SK-N-MC (cell line): ENCODE measurements around the gene ATRN.
"Not testable (repeated sequence)": the region's sequence is repeated elsewhere in the genome, so short reads cannot be mapped to it uniquely, and the experiment has no call there.

Experiments used
- DNase-seq: peaks from one replicate; pipeline ENCODE4 v3.0.0-alpha.2; 2011; ENCODE audit warnings: low read depth, low spot score
- H3K27ac ChIP-seq: fragments of 200-600 bp; sonication (generic); 2 replicates; pipeline ENCODE4 v1.5.1; 2016; ENCODE audit warnings: mixed run types
- H3K36me3 ChIP-seq: fragments of 200-600 bp; sonication (generic); 2 replicates; pipeline ENCODE4 v1.6.1; 2017; ENCODE audit warnings: antibody characterized with exemption, low read length, mixed read lengths; ENCODE audit not compliant: insufficient read depth
- H3K4me3 ChIP-seq: fragments of 200-600 bp; sonication (generic); 2 replicates; pipeline ENCODE4 v1.5.1; 2016
- H3K9ac ChIP-seq: fragments of 200-600 bp; sonication (generic); 2 replicates; pipeline ENCODE4 v1.8.0; 2017; ENCODE audit warnings: mixed run types, mixed read lengths; ENCODE audit not compliant: insufficient read length
- H3K9me3 ChIP-seq: fragments of 200-600 bp; sonication (generic); 2 replicates; pipeline ENCODE4 v1.6.1; 2017; ENCODE audit warnings: low read depth, mild to moderate bottlenecking, antibody characterized with exemption, low read length, moderate library complexity, mixed read lengths
- EZH2 ChIP-seq: fragments of 200-600 bp; sonication (generic); IDR thresholded peaks from one replicate; pipeline ENCODE4 v1.6.1; 2017; ENCODE audit warnings: antibody characterized with exemption
- FOXP2 ChIP-seq: optimal IDR thresholded peaks from 2 replicates; pipeline ENCODE3; 2011; ENCODE audit warnings: mild to moderate bottlenecking, moderate library complexity; ENCODE audit not compliant: insufficient read depth; ENCODE audit errors: extremely low read length, control extremely low read depth
- POLR2AphosphoS5 ChIP-seq: IDR thresholded peaks from 2 replicates; pipeline ENCODE4 v1.6.1; 2012; ENCODE audit warnings: mild to moderate bottlenecking, low read depth, low read length, borderline replicate concordance

ATRN gene

DNA sequence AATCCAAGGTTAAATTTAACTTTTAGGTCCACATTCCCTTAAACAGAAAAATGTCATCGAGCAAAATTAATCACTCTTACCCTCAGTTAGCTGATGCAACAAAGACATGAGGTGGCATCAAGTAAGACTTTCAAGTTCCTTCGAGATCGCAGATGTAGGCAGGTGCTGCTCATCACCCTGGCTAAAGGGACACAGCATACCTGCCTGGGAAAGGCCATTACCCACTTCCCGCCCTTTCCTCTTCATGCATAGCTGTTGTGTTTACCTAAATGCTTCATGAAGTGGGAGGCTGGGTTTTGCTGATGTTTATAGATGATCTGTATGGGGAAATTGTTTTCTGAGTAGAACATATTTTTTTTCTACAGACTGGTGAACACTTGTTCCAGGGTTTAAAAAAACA, 124.7 kb downstream of the ATRN start:
- Histone ChIP-seq H3K9ac (no peak overlapping the region), H3K9me3 (no peaks in the 10 kb centered on the region), H3K36me3 (peaks cover 26% of the 10 kb centered on the region), H3K4me3 (no peak overlapping the region), H3K27ac (no peak overlapping the region)
- DNase-seq = no peak
- no peak for TF ChIP-seq EZH2
- no peak for TF ChIP-seq POLR2AphosphoS5
- no peak for TF ChIP-seq FOXP2

DNA sequence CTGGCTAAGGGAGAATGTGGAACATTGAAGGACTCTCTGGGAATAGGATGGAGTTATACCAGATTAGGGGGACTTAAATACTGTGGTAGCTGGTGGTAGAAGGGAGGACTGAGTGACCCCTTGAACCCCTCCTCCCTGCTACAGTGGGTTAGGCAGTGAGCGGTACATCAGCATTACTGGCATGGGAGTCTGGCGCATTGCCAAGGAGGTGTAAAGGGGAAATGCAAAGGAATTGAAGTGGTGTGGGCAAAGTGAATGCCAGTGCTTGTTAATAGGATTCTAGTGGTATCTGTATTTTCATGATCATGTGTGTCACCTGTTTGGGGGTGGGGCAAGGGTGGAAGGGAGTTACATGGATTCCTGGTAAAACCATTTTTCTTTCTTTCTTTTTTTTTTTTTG, 132.3 kb downstream of the ATRN start:
- Histone ChIP-seq H3K9me3 (no peaks in the 10 kb centered on the region), H3K36me3 (peaks cover 23% of the 10 kb centered on the region), H3K27ac (no peak overlapping the region), H3K9ac (no peak overlapping the region), H3K4me3 (no peak overlapping the region)
- TF ChIP-seq FOXP2 (no peak), EZH2 (no peak), POLR2AphosphoS5 (no peak)
- no peak for DNase-seq

DNA sequence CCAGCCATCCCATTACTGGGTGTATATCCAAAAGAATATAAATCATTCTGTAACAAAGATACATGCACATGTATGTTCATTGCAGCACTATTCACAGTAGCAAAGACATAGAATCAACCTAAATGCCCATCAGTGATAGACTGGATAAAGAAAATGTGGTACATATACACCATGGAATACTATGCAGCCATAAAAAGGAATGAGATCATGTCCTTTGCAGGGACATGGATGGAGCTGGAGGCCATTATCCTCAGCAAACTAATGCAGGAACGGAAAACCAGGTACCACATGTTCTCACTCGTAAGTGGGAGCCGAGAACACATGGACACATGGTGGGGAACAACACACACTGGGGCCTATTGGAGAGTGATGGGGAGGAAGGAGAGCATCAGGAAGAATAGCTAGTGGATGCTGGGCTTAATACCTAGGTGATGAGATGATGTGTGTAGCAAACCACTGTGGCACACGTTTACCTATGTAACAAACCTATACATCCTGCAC, 134.6 kb downstream of the ATRN start:
- not testable (repeated sequence) for H3K4me3 ChIP-seq, H3K9ac ChIP-seq, H3K27ac ChIP-seq, DNase-seq, H3K9me3 ChIP-seq
- peaks cover 11% of the 10 kb centered on the region; the same call in 1 of the 2 replicates for H3K36me3 ChIP-seq

DNA sequence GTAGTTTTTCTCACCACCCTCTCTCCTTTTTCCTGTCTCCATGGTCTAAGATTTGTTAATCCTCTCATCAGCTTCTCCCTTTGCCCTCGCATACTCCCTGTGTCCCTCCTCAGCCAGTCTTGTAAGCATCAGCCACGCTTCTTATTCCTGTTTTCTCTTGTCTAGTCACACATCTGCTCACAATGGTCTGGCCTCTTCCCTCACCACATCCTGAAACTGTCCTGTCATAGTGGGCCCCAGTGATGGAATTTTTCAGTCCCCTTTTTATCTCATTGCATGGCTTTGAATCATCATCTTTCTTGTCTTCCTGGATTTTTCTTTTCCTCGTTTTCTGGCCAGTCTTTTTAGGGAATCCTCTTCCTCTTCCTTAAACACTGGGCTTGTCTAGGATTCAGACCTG, 135.2 kb downstream of the ATRN start:
- peaks cover 10% of the 10 kb centered on the region; the same call in 1 of the 2 replicates for H3K36me3 ChIP-seq
- DNase-seq = no peak

DNA sequence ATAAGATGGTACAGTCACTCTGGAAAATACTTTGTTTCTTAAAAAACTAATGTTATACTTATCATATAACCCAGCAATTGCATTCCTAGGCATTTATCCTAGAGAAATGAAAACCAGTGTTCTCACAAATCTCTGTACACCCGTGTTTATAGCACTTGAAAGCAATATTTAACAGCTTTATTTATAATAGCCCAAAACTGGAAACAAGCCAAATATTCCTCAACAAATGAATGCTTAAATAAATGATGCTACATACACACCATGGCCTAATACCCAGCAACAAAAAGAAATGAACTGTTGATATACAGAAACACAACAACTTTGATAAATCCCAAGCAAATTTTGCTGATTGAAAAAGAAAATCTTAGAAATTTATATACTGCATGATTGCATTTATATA, 141.1 kb downstream of the ATRN start:
- Histone ChIP-seq H3K36me3 (no peaks in the 10 kb centered on the region), H3K4me3 (no peak overlapping the region), H3K27ac (peak overlapping the region; percentile 96; the same call in 1 of the 2 replicates), H3K9me3 (no peaks in the 10 kb centered on the region), H3K9ac (no peak overlapping the region)
- no peak for DNase-seq
- TF ChIP-seq FOXP2 (no peak), EZH2 (no peak), POLR2AphosphoS5 (no peak)

More for the DNA sequence above, 135.2 kb downstream of the ATRN start:
- Histone ChIP-seq H3K4me3 (no peak overlapping the region), H3K9me3 (no peaks in the 10 kb centered on the region), H3K9ac (no peak overlapping the region), H3K27ac (no peak overlapping the region)
- TF ChIP-seq POLR2AphosphoS5 (no peak), EZH2 (no peak)

DNA sequence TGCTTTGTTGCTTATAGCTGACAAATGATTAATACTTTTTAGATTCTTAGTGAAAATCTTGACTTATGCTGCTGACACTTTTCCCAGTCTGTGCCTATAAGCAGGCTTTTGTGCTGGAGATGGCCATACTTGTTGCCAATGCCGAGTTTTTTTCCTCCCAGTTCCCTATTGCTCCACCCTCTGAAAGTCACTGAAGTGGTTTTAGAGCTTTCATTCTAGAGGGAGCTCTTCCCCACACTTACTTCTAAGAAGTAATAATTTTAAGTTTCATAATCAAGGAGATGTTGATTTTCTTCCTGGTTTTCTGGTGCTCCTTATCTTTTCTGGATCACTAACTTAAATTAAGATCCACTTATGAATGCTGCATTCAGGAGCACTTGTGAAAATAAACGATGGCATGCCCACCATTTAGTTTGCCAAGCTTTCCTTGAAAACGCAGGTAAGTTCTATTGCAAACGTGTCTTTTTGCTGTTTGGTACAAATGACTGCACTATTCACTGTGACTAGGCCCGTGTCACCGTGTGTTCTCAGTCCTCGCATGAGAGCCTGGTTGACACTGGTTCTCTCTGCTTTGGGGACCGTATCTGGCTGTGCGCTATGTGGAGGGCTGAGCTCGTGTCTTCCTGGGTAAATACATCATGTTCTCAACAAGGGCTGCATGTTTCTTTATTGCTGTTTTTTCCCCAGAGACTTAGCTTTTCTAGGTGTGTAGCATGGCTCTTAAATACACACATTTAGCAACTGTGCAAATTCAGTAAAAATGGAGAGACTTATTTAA, 142.2 kb downstream of the ATRN start:
- peak overlapping the region; percentile 96 for H3K27ac ChIP-seq
- no peaks in the 10 kb centered on the region for H3K36me3 ChIP-seq
- TF ChIP-seq EZH2 = no peak
- no peak for TF ChIP-seq POLR2AphosphoS5
- no peak for TF ChIP-seq FOXP2
- peak overlapping the region; percentile 27 for H3K9ac ChIP-seq
- DNase-seq = no peak
- peak overlapping the region; percentile 56 for H3K4me3 ChIP-seq
- H3K9me3 ChIP-seq = no peaks in the 10 kb centered on the region

DNA sequence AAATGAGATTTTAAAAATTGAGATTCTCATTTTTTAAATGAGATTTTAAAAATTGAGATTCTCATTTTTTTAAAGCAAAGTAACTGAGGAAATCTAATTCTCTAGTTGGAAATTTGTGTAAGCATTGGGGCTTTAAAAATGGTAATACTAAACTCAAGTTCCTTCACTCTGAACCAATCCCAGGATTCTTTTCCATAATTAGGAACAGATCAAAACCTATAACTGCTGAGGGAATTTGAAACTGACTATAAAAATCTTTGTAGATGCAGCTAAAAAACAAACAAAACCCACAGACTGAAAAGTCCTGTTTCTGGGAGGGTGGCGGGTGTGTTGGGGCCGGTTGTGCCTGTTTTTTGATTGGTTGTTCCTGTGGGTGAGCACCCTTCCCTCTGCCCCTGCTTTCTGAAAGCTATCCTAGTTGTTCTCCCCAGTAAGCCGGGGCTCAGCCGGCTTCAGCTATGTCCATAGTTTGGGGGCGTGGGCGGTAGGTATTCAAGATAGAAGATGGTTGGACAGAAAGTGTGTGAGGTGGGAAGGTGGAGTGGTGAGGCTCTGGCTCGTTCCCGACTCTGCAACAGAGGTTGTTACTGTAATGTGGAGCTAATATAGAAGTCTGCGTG, 143.1 kb downstream of the ATRN start:
- no peaks in the 10 kb centered on the region for H3K9me3 ChIP-seq
- H3K4me3 ChIP-seq = peak overlapping the region; percentile 77
- H3K36me3 ChIP-seq = no peaks in the 10 kb centered on the region
- DNase-seq = peak; percentile 34
- H3K27ac ChIP-seq = peak overlapping the region; percentile 96
- TF ChIP-seq FOXP2 = no peak
- TF ChIP-seq POLR2AphosphoS5 = no peak
- TF ChIP-seq EZH2 = no peak
- peak overlapping the region; percentile 70 for H3K9ac ChIP-seq

DNA sequence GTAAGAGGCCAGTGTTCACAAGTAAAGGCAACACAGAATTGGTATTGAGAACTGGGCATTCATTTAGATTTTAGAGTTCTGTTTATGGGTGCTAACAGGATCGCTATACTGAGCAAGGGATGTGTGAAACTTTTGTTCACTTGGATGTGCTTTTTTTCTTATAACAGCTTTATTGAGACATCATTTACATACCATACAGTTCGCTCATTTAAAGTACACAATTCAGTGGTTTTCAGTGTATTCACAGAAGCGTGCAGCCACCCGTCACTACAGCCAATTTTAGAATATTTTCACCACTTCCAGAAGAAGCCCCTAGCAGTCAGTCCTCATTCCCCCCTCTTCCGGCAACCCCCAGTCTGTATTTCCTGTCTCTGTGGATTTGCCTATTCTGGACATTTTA, 143.6 kb downstream of the ATRN start:
- Histone ChIP-seq H3K4me3 (peak overlapping the region; percentile 77), H3K9ac (peak overlapping the region; percentile 70), H3K27ac (peak overlapping the region; percentile 96), H3K36me3 (no peaks in the 10 kb centered on the region), H3K9me3 (no peaks in the 10 kb centered on the region)
- DNase-seq = no peak
- TF ChIP-seq FOXP2 (no peak), EZH2 (no peak)

DNA sequence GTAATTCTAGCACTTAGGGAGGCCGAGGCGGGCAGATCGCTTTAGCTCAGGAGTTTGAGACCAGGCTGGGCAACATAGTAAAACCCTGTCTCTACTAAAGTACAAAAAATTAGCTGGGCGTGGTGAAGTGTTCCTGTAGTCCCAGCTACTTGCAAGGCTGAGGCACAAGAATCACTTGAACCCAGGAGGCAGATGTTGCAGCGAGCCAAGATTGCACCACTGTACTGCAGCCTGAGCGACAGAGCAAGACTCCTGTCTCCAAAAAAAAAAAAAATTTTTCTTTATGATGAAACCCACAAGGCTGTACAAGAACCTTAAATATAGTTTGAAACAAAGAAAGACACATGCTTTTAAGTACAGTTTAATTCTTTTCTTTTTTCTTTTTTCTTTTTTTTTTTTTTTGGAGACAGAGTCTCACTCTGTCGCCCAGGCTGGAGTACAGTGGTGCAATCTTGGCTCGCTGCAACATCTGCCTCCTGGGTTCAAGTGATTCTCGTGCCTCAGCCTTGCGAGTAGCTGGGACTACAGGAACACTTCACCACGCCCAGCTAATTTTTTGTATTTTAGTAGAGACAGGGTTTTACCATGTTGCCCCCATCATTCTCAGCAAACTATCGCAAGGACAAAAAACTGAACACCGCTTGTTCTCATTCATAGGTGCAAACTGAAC, 144.5 kb downstream of the ATRN start:
- not testable (repeated sequence) for DNase-seq, H3K9me3 ChIP-seq, H3K36me3 ChIP-seq, H3K9ac ChIP-seq, H3K4me3 ChIP-seq
- peak overlapping the region; percentile 96; the same call in 1 of the 2 replicates for H3K27ac ChIP-seq
